ENCODE measurements around the gene MRPL24.

MRPL24 gene

GRCh38 chr1:156711011-156711817 lies 29.7 kb downstream of the MRPL24 start:
- no peak for DNase-seq (ENCODE audit: low read depth in 1 of 2, low spot score in 1 of 2)

DNA sequence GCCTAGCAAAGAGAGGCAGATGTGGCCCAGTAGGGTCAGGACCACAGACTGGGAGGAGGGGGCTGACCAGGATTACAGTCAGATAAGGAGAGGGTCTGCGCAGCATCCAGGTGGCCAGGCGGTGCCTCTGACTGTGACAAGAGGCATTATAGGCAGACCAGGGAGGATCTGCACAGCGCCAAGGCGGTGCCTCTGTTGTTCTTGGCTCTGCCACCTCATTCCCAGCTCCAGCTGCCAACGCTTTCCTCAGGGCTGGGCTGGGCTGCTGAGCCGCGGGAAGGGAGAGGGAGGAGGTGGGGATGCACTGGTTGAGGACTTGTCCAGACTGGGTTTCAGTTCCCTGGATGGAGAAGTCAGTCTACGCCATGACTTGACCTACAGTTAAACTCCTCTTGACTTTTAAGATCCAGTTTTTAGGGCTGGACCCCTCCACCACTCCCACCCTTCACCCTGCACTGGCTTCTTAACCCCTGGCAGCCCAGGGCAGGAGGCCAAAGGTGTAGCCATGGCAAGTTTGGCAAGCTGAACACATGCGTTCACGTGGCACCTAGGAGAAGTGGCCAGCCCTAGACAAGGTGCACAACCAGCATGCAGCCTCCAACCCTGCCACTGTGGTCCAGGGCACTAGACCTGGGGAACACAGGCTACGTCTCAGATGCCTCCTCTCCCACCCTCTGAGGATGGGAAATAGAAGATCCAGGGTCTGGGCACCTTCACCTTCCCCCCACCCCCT lies 31.0 kb downstream of the MRPL24 start:
- no peak for DNase-seq (ENCODE audit: low read depth in 1 of 2, low spot score in 1 of 2)

- DNase-seq (ENCODE audit: low read depth in 1 of 2, low spot score in 1 of 2): no peak
Measured at GRCh38 chr1:156709031-156709430, 31.9 kb downstream of the MRPL24 start.

GRCh38 chr1:156708218-156708661 lies 32.6 kb downstream of the MRPL24 start:
- no peak for DNase-seq (ENCODE audit: low read depth in 1 of 2, low spot score in 1 of 2)

- DNase-seq (ENCODE audit: low read depth in 1 of 2, low spot score in 1 of 2): no peak
Measured at GRCh38 chr1:156707417-156708217, 33.3 kb downstream of the MRPL24 start.

- no peak for DNase-seq (ENCODE audit: low read depth in 1 of 2, low spot score in 1 of 2)
Measured at GRCh38 chr1:156706657-156707416, 34.1 kb downstream of the MRPL24 start.

GRCh38 chr1:156705918-156706656 lies 34.8 kb downstream of the MRPL24 start:
- DNase-seq (ENCODE audit: low read depth in 1 of 2, low spot score in 1 of 2): peak; percentile 44 to 53

DNA sequence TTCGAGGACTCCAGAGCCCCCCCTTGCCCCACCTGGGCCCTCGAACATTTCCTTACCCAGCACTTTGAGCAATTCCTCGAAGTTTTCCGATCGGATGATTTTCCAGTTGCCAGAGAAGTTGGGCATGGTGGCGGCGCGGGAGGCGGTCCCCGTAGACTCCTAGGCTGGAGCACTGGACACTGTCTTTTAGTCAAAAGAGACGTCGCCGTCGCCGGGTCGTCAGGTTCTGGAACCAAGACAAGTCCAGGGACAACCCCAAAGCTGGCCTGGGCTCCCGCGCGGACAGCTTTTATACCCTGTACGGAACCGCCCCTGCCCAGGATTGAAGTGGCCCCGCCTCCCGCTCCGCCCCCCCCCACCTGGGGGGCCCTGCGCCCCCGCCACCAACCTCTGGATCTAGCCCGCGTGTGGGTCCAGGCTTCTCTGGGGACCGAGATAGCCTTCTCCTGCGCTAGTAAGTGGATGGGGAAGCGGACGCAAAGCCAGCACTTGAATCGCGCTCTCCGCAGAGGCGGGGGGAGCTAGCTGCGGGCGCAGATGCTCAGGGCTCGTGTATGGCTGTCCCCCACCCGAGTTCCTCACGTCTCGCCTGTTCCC lies 35.5 kb downstream of the MRPL24 start, which contains the start of gene CRABP2:
Gene CRABP2 (minus strand): TSS at position 263 of the 597 bp plus-strand sequence. CDS start 137 bp downstream, at position 126.
- DNase-seq (ENCODE audit: low read depth in 1 of 2, low spot score in 1 of 2): no peak

- DNase-seq (ENCODE audit: low read depth in 1 of 2, low spot score in 1 of 2): no peak
Measured at GRCh38 chr1:156704930-156705320, 36.0 kb downstream of the MRPL24 start.

DNA sequence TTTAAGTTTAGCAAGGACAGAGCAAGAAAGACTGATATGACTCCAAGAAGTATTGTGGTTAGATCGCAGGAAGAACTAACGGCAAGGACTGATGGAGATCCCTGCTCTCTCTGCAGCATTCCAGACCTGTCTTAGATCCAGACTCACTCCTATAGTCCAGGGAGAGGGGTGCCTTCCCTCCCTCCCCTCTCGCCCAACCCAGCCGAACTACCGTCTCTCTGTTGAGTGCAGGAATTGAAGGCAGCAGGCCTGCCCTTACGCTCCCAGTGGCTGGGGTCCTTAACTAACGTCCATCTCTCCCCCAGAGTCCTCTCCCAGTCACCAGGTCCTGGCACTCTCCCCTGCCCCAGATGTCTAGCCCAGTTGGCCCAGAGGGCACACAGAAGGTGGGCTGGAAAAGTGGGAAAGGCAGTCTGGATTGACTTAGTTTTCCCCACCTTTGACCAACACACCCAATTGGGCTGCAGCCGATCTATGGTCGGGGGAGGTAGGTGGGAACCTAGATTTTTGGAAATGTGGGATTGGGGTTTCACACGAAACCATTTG lies 36.6 kb downstream of the MRPL24 start:
- DNase-seq (ENCODE audit: low read depth in 1 of 2, low spot score in 1 of 2): no peak

DNA sequence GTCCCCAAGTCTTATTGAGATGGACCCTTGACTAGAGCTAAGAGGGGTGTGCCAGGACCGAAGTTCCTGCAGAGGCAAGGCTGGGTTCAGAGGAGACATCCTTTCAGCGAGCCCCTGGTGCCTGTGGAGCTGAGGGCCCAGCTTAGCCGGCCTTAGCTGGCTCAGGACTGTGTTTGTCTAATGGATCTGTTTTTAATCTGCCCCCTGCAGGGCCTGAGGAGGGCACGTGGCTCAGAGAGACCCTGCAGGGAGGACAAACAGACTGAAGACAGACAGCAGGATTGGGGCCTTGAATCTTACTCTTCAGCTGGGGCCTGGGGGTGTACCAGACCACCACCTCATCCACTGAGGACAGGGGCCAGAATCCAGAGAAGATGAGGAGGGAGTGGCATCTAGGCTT lies 37.1 kb downstream of the MRPL24 start:
- DNase-seq (ENCODE audit: low read depth in 1 of 2, low spot score in 1 of 2): no peak

GRCh38 chr1:156703336-156703735 lies 37.6 kb downstream of the MRPL24 start:
- no peak for DNase-seq (ENCODE audit: low read depth in 1 of 2, low spot score in 1 of 2)

- no peak for DNase-seq (ENCODE audit: low read depth in 1 of 2, low spot score in 1 of 2)
Measured at GRCh38 chr1:156700736-156701531, 40.0 kb downstream of the MRPL24 start.

- no peak for DNase-seq (ENCODE audit: low read depth in 1 of 2, low spot score in 1 of 2)
Measured at GRCh38 chr1:156698995-156699394, 41.9 kb downstream of the MRPL24 start.

GRCh38 chr1:156697481-156697880 lies 43.4 kb downstream of the MRPL24 start:
- no peak for DNase-seq (ENCODE audit: low read depth in 1 of 2, low spot score in 1 of 2)

DNA sequence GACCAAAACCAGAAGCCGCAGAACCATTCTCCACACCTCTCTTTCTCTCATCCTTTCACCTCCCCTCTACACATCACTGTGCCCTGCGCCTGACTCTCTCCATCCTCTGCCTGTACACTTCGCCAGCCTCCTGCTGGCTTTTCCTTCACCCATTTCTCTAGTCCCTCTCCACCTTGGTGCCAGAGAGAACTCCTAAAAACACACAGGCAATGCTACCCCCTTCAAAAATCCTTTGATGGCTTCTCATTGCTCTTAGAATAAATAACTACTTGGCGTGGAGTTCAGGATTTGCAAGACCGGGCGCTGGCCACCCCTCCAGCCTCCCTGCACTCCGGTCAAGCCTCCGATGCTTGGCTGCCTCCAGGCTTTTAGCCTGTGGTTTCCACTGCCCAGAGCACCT lies 44.1 kb downstream of the MRPL24 start:
- DNase-seq (ENCODE audit: low read depth in 1 of 2, low spot score in 1 of 2): no peak

DNA sequence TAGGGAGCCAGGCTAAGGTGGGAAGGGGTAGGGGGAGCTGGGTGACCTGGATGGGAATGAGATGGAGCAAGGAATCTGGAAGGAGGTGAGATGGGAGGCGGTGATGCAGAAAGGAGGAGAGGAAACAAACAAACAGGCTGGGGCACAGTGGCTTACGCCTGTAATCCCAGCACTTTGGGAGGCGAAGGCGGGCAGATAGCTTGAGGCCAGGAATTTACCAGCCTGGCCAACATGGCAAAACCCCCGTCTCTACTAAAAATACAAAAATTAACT lies 46.3 kb downstream of the MRPL24 start:
- DNase-seq (ENCODE audit: low read depth in 1 of 2, low spot score in 1 of 2): no peak

- no peak for DNase-seq (ENCODE audit: low read depth in 1 of 2, low spot score in 1 of 2)
Measured at GRCh38 chr1:156693848-156694689, 46.8 kb downstream of the MRPL24 start.

Measured in activated T-helper 1 cell treated with anti-CD3 and anti-CD28 coated beads, Interleukin-2, amount 50 U/mL, for 16 hours (primary cell).